Pancreas (tissue), 10 donors: ENCODE measurements around the gene MYBPC3. TPM values are rescaled to one million over a fixed set of nuclear protein-coding genes. Genes with fewer than 3 reads are reported as not detected.

Experiments
- ATAC-seq, 4 donors: fragments of 200-7000 bp; cut with Tn5 transposase; one replicate each; pipeline versions ENCODE4 v1.8.0 to v1.9.1; 2020; ENCODE audit warnings: mild to moderate bottlenecking in 4 of 4, moderate library complexity in 4 of 4
- DNase-seq, 6 donors: peaks; one replicate each; pipeline ENCODE4 v3.0.0-alpha.2; 2020
- FAIRE-seq: peaks from 2 replicates; lab custom pipeline; 2012; peaks lifted over from hg19 to GRCh38; lab: Jason Lieb, UNC
- H3K27ac ChIP-seq, 4 donors: fragments of 200-600 bp; sonication (generic); 1 replicate in 3 of 4; 2 replicates in 1 of 4; pipeline versions ENCODE4 v1.5.0 to v1.8.0; 2020
- H3K27me3 ChIP-seq, 4 donors: fragments of 200-600 bp; one replicate each; pipeline ENCODE4 v1.8.0; 2021
- H3K36me3 ChIP-seq, 3 donors: fragments of 200-600 bp; sonication (generic) in 1 of 3; one replicate each; pipeline versions ENCODE4 v1.5.0 to v1.8.0; 2020 to 2021
- H3K4me1 ChIP-seq, 3 donors: fragments of 200-600 bp; one replicate each; pipeline ENCODE4 v1.8.0; 2021
- H3K4me3 ChIP-seq, 4 donors: fragments of 200-600 bp; sonication (generic) in 2 of 4; one replicate each; pipeline versions ENCODE4 v1.5.0 to v1.8.0; 2020 to 2021
- H3K9me3 ChIP-seq, 4 donors: fragments of 200-600 bp; one replicate each; pipeline ENCODE4 v1.8.0; 2021
- WGBS, 2 donors: extraction: QIAGEN DNeasy Blood & Tissue Kit; methylation state at CpG; one replicate each; pipeline ENCODE4 v1.1.7; 2013; 5-methylcytosine and 5-hydroxymethylcytosine counted together
- intact Hi-C, 3 donors: fragments of 100-400 bp; cut with DNase I; formaldehyde crosslinking; loops; one replicate each; pipeline versions ENCODE4 v1.11.1 to v1.14.2; 2022
- polyA plus RNA-seq, 2 donors: library from polyadenylated mRNA; stranded (reverse); fragments of 200-250 nt; gene quantifications; one replicate each; pipeline ENCODE4 v1.2.3, GENCODE V29; 2013
- total RNA-seq, 6 donors: library from RNA; stranded (reverse); fragmentation: NEBNext Ultra II Directional in 4 of 6; extraction: Animal tissue kit (Norgen Biotek cat#: 25700) in 4 of 6; gene quantifications; one replicate each; pipeline versions ENCODE4 v1.2.1 to v1.2.4, GENCODE V29; 2021 to 2023
- TF ChIP-seq, protein P1 (sequence below), 4 donors: fragments of 200-600 bp; sonication (generic) in 3 of 4; IDR thresholded peaks; one replicate each; pipeline versions ENCODE4 v1.5.0 to v1.8.0; 2021; ENCODE audit warnings: antibody characterized with exemption in 4 of 4
- donor health status: healthy with polysubstance abuse.
- donor health status: DM: no; HTN: no; CAD: no; lungs with moderate emphysema.
- donor health status: DM: no; HTN: no; CAD: no.
- donor health status: control.
- donor health status: control.
- donor health status: Bipolar disorder and iron deficiency.
- donor health status: DM: yes; HTN: yes; CAD: no.
- donor health status: DM: no; HTN: no; CAD: no.
- donor health status: DM: no; HTN: no; CAD: no.
- donor health status: DM: yes; HTN: yes; CAD: no.

Gene MYBPC3
- total and polyA plus RNA-seq, 8 donors: 0.06 to 1.0 (median 0.12) TPM; not detected in 2

GRCh38 chr11:47345890-47346563 is 6.5 kb downstream of the MYBPC3 start:
- ATAC-seq (no peak), DNase-seq (no peak), FAIRE-seq (no peak)
- TF ChIP-seq, protein P1, sequence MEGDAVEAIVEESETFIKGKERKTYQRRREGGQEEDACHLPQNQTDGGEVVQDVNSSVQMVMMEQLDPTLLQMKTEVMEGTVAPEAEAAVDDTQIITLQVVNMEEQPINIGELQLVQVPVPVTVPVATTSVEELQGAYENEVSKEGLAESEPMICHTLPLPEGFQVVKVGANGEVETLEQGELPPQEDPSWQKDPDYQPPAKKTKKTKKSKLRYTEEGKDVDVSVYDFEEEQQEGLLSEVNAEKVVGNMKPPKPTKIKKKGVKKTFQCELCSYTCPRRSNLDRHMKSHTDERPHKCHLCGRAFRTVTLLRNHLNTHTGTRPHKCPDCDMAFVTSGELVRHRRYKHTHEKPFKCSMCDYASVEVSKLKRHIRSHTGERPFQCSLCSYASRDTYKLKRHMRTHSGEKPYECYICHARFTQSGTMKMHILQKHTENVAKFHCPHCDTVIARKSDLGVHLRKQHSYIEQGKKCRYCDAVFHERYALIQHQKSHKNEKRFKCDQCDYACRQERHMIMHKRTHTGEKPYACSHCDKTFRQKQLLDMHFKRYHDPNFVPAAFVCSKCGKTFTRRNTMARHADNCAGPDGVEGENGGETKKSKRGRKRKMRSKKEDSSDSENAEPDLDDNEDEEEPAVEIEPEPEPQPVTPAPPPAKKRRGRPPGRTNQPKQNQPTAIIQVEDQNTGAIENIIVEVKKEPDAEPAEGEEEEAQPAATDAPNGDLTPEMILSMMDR (IDR thresholded peaks at IDR 0.05): no peak
- intact Hi-C loops: no loop called here
- Histone ChIP-seq H3K27ac (no peak overlapping the region), H3K27me3 (no peaks in the 10 kb centered on the region), H3K9me3 (no peaks in the 10 kb centered on the region), H3K4me3 (no peak overlapping the region), H3K4me1 (no peaks in the 10 kb centered on the region), H3K36me3 (no peaks in the 10 kb centered on the region)
- 85 to 89% methylated on average over 18 of the region's 18 CpGs for WGBS, 2 donors

DNA sequence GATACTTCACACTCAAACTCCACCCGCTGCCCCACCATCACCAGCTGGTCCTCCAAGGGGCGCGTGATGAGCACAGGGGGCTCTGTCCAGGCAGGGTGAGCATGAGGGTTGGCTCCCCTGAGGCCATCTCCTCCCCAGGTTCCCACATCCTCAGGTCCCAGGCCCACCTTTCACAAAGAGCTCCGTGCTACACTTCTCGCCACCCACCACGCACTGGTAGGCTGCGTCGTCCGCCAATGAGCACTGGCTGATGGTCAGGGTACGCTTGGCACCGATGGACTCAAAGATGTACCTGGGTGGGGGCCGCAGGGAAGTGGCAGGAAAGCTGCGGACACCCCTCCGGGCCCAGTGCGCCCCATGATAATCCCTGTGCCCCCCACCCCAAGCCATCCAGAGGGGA is 9.6 kb downstream of the MYBPC3 start:
- H3K9me3 ChIP-seq: no peaks in the 10 kb centered on the region
- intact Hi-C loops: no loop called here
- TF ChIP-seq, protein P1 (IDR thresholded peaks at IDR 0.05): no peak
- no peaks in the 10 kb centered on the region for H3K36me3 ChIP-seq
- H3K27me3 ChIP-seq: no peaks in the 10 kb centered on the region
- no peak for FAIRE-seq
- 93 to 97% methylated on average over 15 of the region's 15 CpGs for WGBS, 2 donors
- ATAC-seq: no peak
- H3K4me1 ChIP-seq: no peaks in the 10 kb centered on the region
- no peak overlapping the region for H3K27ac ChIP-seq
- DNase-seq: peak in 1 of 6 donors; percentile 43
- H3K4me3 ChIP-seq: no peak overlapping the region

DNA sequence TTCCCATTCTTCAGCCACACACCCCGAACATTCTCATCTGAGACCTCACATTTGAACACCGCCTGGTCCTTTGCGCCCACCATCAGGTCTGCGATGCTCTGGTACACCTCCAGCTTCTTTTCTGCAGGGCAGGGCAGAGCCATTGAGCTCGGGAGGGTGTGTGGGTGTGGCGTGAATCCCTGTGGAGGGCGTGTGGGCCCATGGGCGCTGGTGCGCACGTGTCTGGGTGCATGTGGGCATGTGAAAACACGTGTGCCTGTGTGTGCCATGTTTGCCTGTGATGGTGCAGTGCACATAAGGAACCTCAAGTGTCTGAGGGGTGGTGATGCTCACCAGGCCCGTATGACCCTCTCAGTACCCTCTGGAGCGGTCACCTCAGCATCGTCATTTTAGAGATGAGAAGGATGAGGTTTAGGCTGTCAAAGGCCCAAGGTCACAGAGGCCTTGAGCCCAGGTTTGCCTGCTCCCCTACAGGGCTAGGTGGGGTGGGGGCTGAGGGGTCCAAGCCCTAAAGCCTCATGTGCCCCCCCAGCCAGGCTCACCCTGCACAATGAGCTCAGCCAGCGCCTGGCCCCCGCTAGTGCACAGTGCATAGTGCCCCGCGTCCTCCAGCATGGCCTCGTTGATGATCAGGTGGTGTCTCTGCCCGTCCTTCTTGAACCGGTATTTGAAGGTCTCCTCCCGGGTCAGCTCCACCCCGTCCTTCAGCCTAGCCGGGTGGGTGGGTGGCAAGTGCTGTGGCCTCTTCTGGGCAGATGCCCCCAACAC is 10.3 kb downstream of the MYBPC3 start:
- H3K4me1 ChIP-seq: no peaks in the 10 kb centered on the region
- no peaks in the 10 kb centered on the region for H3K36me3 ChIP-seq
- intact Hi-C loops: no loop called here
- H3K4me3 ChIP-seq: no peak overlapping the region
- TF ChIP-seq, protein P1 (IDR thresholded peaks at IDR 0.05): no peak
- H3K9me3 ChIP-seq: no peaks in the 10 kb centered on the region
- H3K27me3 ChIP-seq: no peaks in the 10 kb centered on the region
- ATAC-seq (no peak), FAIRE-seq (no peak), DNase-seq (peak in 1 of 6 donors; percentile 63)
- no peak overlapping the region for H3K27ac ChIP-seq
- 83 to 89% methylated on average over 24 of the region's 24 CpGs for WGBS, 2 donors

GRCh38 chr11:47340980-47341775 is 11.3 kb downstream of the MYBPC3 start:
- FAIRE-seq: no peak
- 65 to 76% methylated on average over 18 of the region's 18 CpGs for WGBS, 2 donors
- TF ChIP-seq, protein P1 (IDR thresholded peaks at IDR 0.05): no peak
- H3K27me3 ChIP-seq: no peaks in the 10 kb centered on the region
- H3K27ac ChIP-seq: no peak overlapping the region
- no peaks in the 10 kb centered on the region for H3K9me3 ChIP-seq
- no peak overlapping the region for H3K4me3 ChIP-seq
- no peak for ATAC-seq
- H3K36me3 ChIP-seq: no peaks in the 10 kb centered on the region
- intact Hi-C loops: no loop called here
- no peaks in the 10 kb centered on the region for H3K4me1 ChIP-seq
- peak in 1 of 6 donors; percentile 35 for DNase-seq
